Occipital lobe (tissue), 2 donors: Measurements from ENCODE around the gene BCAP31. TPM values are rescaled to one million over a fixed set of nuclear protein-coding genes. Genes with fewer than 3 reads are reported as not detected.
"Not testable (repeated sequence)": the region's sequence is repeated elsewhere in the genome, so short reads cannot be mapped to it uniquely, and the experiment has no call there.

ENCODE experiments used
- DNase-seq: peaks from one replicate; lab custom pipeline; 2025; lab: John Stamatoyannopoulos, UW
- total RNA-seq: library from RNA; depleted of rRNA; stranded (reverse); fragments of >200 nt; gene quantifications from one replicate; pipeline ENCODE4 v1.2.3, GENCODE V29; 2014

Gene BCAP31
- total RNA-seq, 1 donor from 2014 or later = 60.2 TPM

GRCh38 chrX:153714256-153714655 is 9.9 kb downstream of the BCAP31 start:
- DNase-seq = no peak

- no peak for DNase-seq
Measured at GRCh38 chrX:153709726-153710674, 14.2 kb downstream of the BCAP31 start.

- DNase-seq = peak; percentile 38
Measured at GRCh38 chrX:153708415-153708814, 15.8 kb downstream of the BCAP31 start.

- DNase-seq = no peak
Measured at GRCh38 chrX:153707406-153707805, 16.8 kb downstream of the BCAP31 start.

GRCh38 chrX:153706799-153707198 is 17.4 kb downstream of the BCAP31 start:
- no peak for DNase-seq

GRCh38 chrX:153705403-153706060 is 18.7 kb downstream of the BCAP31 start:
- DNase-seq = not testable (repeated sequence)

- not testable (repeated sequence) for DNase-seq
Measured at GRCh38 chrX:153704631-153705402, 19.4 kb downstream of the BCAP31 start.

GRCh38 chrX:153704021-153704526 is 20.1 kb downstream of the BCAP31 start:
- DNase-seq = no peak

- no peak for DNase-seq
Measured at GRCh38 chrX:153703036-153703370, 21.2 kb downstream of the BCAP31 start.

- no peak for DNase-seq
Measured at GRCh38 chrX:153702336-153703035, 21.7 kb downstream of the BCAP31 start.

GRCh38 chrX:153701706-153702105 is 22.5 kb downstream of the BCAP31 start:
- no peak for DNase-seq

- DNase-seq = no peak
Measured at GRCh38 chrX:153700967-153701366, 23.2 kb downstream of the BCAP31 start.

GRCh38 chrX:153700376-153700945 is 23.7 kb downstream of the BCAP31 start:
- no peak for DNase-seq

GRCh38 chrX:153699784-153700371 is 24.3 kb downstream of the BCAP31 start:
- not testable (repeated sequence) for DNase-seq

GRCh38 chrX:153699210-153699783 is 24.9 kb downstream of the BCAP31 start:
- not testable (repeated sequence) for DNase-seq

GRCh38 chrX:153697924-153698865 is 26.0 kb downstream of the BCAP31 start:
- no peak for DNase-seq

GRCh38 chrX:153696986-153697722 is 27.0 kb downstream of the BCAP31 start:
- DNase-seq = not testable (repeated sequence)

GRCh38 chrX:153696538-153696937 is 27.6 kb downstream of the BCAP31 start:
- not testable (repeated sequence) for DNase-seq
